Measurements from ENCODE around the gene SERPINE3.
A peak's percentile ranks its signal among the peaks of the same experiment; 100 is the strongest.

SERPINE3 gene

DNA sequence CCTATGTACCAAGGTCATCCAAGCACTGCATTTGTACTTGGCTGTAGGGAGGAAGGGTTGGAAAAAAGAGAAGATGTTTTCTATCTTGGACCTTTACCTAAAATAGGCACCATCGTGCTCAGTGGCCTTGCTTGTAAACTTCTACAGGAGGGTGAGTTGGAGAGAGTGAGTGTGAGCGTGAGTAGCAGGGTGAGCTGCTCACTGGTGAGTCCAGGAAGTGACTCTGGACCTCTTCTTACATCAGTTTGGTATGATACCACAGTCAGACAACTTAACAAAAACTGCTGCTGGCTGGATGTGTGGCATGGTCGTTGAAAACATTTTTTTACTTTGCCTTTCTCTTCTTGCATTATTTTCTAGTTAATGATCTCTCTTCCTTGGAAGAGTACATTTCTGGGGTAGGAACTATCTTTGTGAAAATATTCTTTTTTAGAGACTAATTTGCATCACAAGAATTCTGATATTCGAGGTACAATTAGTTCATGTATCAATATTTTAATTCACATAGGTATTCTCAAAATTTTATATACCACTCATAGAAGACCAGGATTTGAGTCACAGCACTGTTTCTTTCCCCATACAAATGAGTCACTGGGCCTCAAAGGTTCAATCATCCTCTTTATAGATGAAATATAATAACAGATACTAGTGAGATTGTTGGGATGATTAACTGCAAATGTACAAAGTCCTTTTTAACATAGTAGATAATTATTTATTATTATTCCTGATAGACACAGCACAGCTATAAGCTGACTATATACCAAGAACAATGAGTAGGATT, 651 bp downstream of the SERPINE3 start:
- Mint-ChIP-seq H3K36me3 (ENCODE audit: low read depth) (no peaks in the 10 kb centered on the region), H3K4me3 (no peak overlapping the region), H3K4me1 (peaks cover 10% of the 10 kb centered on the region), H3K9me3 (no peaks in the 10 kb centered on the region), H3K27ac (no peak overlapping the region), H3K27me3 (ENCODE audit: low read depth, poor library complexity) (peaks cover 21% of the 10 kb centered on the region)
- DNase-seq: no peak
- TF ChIP-seq, protein P1, sequence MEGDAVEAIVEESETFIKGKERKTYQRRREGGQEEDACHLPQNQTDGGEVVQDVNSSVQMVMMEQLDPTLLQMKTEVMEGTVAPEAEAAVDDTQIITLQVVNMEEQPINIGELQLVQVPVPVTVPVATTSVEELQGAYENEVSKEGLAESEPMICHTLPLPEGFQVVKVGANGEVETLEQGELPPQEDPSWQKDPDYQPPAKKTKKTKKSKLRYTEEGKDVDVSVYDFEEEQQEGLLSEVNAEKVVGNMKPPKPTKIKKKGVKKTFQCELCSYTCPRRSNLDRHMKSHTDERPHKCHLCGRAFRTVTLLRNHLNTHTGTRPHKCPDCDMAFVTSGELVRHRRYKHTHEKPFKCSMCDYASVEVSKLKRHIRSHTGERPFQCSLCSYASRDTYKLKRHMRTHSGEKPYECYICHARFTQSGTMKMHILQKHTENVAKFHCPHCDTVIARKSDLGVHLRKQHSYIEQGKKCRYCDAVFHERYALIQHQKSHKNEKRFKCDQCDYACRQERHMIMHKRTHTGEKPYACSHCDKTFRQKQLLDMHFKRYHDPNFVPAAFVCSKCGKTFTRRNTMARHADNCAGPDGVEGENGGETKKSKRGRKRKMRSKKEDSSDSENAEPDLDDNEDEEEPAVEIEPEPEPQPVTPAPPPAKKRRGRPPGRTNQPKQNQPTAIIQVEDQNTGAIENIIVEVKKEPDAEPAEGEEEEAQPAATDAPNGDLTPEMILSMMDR (IDR thresholded peaks at IDR 0.05): no peak

DNA sequence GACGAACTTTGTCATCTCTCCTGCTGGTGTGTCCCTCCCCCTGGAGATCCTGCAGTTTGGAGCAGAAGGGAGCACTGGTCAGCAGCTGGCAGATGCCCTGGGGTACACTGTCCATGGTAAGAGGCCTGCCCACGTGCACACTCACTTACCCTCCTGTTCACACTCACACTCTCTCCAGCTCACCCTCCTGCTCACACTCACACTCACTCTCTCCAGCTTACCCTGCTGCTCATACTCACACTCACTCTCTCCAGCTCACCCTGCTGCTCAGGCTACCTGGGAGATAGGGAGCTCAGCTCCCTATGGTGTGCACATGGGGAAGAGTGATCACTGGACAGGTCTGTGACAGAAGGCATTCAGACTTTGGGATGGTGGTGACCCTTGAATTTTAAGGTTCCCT, 1.7 kb downstream of the SERPINE3 start:
- Mint-ChIP-seq H3K27me3 (ENCODE audit: low read depth, poor library complexity) (peaks cover 17% of the 10 kb centered on the region), H3K4me3 (no peak overlapping the region), H3K4me1 (peaks cover 10% of the 10 kb centered on the region), H3K27ac (peak overlapping the region; percentile 29), H3K9me3 (no peaks in the 10 kb centered on the region), H3K36me3 (ENCODE audit: low read depth) (no peaks in the 10 kb centered on the region)
- TF ChIP-seq, protein P1 (IDR thresholded peaks at IDR 0.05): no peak
- DNase-seq: no peak

DNA sequence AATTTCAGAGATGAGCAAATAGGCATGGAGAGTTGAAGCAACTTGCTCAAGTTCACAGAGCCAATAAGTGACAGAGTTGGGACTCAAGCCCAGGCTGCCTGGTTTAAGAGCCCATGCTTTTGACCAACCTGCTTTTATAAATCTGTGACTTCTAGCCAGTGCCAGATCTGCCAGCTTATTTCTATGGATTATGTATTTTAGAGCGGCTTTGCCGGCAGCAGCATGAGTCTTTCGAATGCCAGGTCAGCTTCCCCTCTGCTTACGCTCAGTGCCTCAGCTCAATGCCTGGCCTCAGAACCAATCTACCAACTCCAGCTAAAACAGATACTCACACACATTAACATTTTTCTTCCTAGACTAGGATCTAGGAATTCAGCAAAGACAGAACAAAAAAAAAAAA, 2.3 kb downstream of the SERPINE3 start:
- no peak overlapping the region for H3K27ac Mint-ChIP-seq
- DNase-seq: no peak
- H3K4me1 Mint-ChIP-seq: peaks cover 10% of the 10 kb centered on the region
- peaks cover 12% of the 10 kb centered on the region for H3K27me3 Mint-ChIP-seq (ENCODE audit: low read depth, poor library complexity)
- H3K9me3 Mint-ChIP-seq: no peaks in the 10 kb centered on the region
- TF ChIP-seq, protein P1 (IDR thresholded peaks at IDR 0.05): no peak
- H3K36me3 Mint-ChIP-seq (ENCODE audit: low read depth): no peaks in the 10 kb centered on the region
- no peak overlapping the region for H3K4me3 Mint-ChIP-seq

DNA sequence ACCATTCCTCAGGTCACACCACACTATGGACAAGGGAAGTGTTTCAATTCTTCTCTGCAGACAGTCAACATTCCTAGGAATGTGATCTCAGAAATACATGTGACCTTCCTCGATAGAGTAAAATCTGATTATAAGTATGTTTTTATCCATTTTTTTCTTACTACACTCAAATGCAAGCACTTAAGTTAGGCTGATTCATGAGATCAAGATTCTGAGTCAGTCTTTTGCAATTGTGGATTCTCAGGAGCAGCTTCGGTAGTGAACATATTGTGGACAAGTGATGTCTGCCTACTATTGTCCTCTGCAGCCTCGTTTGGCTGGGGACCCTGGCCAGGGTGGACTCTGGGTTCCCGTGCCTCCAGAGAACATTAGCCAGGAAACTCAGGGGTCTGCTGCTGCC, 3.2 kb downstream of the SERPINE3 start:
- no peak overlapping the region for H3K4me3 Mint-ChIP-seq
- H3K27me3 Mint-ChIP-seq (ENCODE audit: low read depth, poor library complexity): peaks cover 10% of the 10 kb centered on the region
- no peak for DNase-seq
- TF ChIP-seq, protein P1 (IDR thresholded peaks at IDR 0.05): no peak
- peaks cover 10% of the 10 kb centered on the region for H3K4me1 Mint-ChIP-seq
- no peaks in the 10 kb centered on the region for H3K9me3 Mint-ChIP-seq
- no peak overlapping the region for H3K27ac Mint-ChIP-seq
- no peaks in the 10 kb centered on the region for H3K36me3 Mint-ChIP-seq (ENCODE audit: low read depth)

DNA sequence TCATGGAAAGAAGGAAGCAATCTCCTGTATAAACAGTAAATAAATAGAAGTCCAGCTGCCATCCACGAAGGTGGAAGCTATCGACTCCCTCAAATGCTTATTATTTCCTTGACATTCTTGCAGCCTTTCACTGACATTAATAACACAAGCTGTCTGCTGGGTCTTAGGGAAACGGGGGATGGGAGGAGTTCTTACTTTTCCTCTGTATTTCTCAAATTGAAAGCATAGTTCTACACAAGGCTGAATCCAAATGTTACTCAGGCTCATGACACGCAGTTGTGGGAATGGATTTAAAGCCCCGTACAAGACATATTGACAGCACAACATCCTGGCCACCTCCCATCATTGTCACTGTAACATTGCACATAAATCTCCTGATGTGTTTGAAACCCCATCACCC, 4.0 kb downstream of the SERPINE3 start:
- Mint-ChIP-seq H3K36me3 (ENCODE audit: low read depth) (no peaks in the 10 kb centered on the region), H3K27me3 (ENCODE audit: low read depth, poor library complexity) (peaks cover 7% of the 10 kb centered on the region), H3K9me3 (no peaks in the 10 kb centered on the region), H3K27ac (no peak overlapping the region), H3K4me3 (no peak overlapping the region), H3K4me1 (peaks cover 10% of the 10 kb centered on the region)
- no peak for DNase-seq
- TF ChIP-seq, protein P1 (IDR thresholded peaks at IDR 0.05): no peak

DNA sequence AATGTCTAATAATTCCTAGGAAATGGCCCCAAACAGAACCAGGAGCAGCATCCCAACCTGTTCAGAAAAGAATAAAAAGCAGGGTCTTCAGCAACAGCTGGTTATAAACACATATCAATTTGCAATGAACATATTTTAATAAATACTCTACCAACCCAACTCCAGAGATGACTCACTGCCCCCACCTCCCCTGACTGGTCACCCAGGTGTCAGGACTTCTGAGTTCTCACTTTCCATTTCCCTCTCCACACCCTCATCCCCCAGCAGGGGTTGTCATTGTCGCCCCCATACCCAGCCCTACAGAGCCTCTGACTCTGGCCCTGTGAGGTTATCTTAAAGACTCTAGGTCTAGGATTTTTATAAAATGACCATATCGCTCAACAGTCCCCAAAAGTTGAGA, 6.9 kb downstream of the SERPINE3 start:
- TF ChIP-seq, protein P1 (IDR thresholded peaks at IDR 0.05): no peak
- peaks cover 10% of the 10 kb centered on the region for H3K4me1 Mint-ChIP-seq
- no peak for DNase-seq
- H3K9me3 Mint-ChIP-seq: no peaks in the 10 kb centered on the region
- no peak overlapping the region for H3K4me3 Mint-ChIP-seq
- H3K36me3 Mint-ChIP-seq (ENCODE audit: low read depth): no peaks in the 10 kb centered on the region
- no peak overlapping the region for H3K27ac Mint-ChIP-seq
- peaks cover 3% of the 10 kb centered on the region for H3K27me3 Mint-ChIP-seq (ENCODE audit: low read depth, poor library complexity)

Data from nephron progenitor cell (in vitro differentiated cells).